ENCODE results near the gene GATAD2B.

The GATAD2B gene

DNA sequence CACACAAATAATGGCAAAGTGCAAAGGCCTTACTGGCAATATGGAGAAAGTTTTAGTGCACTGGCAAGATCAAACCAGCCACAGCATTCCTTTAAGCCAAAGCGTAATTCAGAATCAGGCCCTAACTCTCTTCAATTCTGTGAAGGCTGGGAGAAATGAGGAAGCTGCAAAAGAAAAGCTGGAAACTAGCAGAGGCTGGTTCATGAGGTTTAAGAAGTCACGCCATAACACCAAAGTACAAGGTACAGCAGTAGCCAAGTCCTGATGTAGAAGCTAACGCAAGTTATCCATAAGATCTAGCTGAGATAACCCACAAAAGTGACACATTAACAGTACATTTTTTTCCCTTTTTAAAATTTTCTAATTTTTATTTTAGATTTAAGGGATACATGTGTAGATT lies 90.5 kb downstream of the GATAD2B start:
- TF ChIP-seq ZNF274 (IDR thresholded peaks at IDR 0.05; ENCODE audit: low read depth, low read length) (no peak), YY1 (IDR thresholded peaks at IDR 0.05; ENCODE audit: insufficient read depth, insufficient read length) (no peak), SUZ12 (IDR thresholded peaks at IDR 0.05; ENCODE audit: extremely low read depth, insufficient read depth, insufficient read length) (no peak)
- Histone ChIP-seq H3K9ac (ENCODE audit: insufficient read length, low read depth) (no peak overlapping the region), H3K4me3 (ENCODE audit: insufficient read length, low read depth) (no peak overlapping the region), H3K36me3 (ENCODE audit: insufficient read depth, insufficient read length, low read length) (peaks cover 13% of the 10 kb centered on the region), H3K27me3 (ENCODE audit: insufficient read depth, insufficient read length) (no peaks in the 10 kb centered on the region), H3K4me1 (ENCODE audit: insufficient read depth, insufficient read length) (no peaks in the 10 kb centered on the region), H3K9me3 (ENCODE audit: insufficient read depth, low read length) (no peaks in the 10 kb centered on the region)
- no peak for DNase-seq (ENCODE audit: low read depth, low spot score)

DNA sequence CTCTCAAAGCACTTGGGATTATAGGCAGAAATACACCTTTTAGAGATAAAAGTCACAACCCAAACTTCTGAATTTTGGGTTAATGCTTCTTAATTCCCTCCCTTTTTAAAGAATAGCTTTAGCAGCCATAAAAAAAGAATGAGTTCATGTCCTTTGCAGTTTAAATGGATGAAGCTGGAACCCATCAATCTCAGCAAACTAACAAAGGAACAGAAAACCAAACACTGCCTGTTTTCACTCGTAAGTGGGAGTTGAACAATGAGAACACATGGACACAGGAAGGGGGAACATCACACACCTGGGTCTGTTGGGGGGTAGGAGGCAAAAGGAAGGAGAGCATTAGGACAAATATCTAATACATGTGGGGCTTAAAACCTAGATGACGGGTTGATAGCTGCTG lies 91.7 kb downstream of the GATAD2B start:
- DNase-seq (ENCODE audit: low read depth, low spot score): no peak
- Histone ChIP-seq H3K36me3 (ENCODE audit: insufficient read depth, insufficient read length, low read length) (peaks cover 23% of the 10 kb centered on the region), H3K9me3 (ENCODE audit: insufficient read depth, low read length) (no peaks in the 10 kb centered on the region), H3K4me1 (ENCODE audit: insufficient read depth, insufficient read length) (no peaks in the 10 kb centered on the region), H3K27me3 (ENCODE audit: insufficient read depth, insufficient read length) (no peaks in the 10 kb centered on the region), H3K4me3 (ENCODE audit: insufficient read length, low read depth) (no peak overlapping the region), H3K9ac (ENCODE audit: insufficient read length, low read depth) (no peak overlapping the region)
- TF ChIP-seq YY1 (IDR thresholded peaks at IDR 0.05; ENCODE audit: insufficient read depth, insufficient read length) (no peak), SUZ12 (IDR thresholded peaks at IDR 0.05; ENCODE audit: extremely low read depth, insufficient read depth, insufficient read length) (no peak), ZNF274 (IDR thresholded peaks at IDR 0.05; ENCODE audit: low read depth, low read length) (no peak)

DNA sequence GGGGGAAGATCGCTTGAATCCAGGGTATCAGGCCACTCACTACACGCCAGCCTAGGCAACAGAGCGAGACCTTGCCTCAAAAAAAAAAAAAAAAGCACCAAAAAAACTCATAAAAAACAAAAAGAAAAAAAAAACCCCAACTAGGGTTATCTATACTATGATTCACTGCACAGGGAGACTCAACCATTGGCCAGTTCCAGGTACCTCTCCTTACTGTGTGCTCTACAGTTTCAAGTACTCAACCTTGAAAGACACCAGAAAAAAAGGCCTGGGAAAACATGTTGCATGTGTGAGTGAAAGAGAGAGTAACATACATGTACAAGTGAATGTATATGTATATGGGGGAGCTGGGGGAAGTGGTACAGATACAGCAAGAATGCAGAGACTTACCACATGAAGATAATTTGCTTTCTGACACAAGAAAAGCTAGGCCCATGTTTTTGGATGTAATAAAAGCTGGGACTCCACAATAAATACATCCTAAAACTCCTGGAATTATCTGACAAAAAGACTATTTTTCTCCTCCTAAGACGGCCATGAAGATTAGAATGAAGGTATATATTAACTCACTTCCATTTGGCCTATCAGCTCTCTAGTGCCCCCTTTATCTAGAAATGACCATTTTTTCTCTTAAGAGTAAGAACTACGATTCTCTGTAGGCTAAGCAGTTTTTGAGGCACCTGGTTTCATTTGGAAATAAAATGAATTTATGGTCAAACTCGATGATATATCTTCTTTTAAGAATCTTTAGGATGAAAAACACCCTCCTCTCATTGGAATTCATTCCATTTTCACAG lies 95.4 kb downstream of the GATAD2B start:
- TF ChIP-seq SUZ12 (IDR thresholded peaks at IDR 0.05; ENCODE audit: extremely low read depth, insufficient read depth, insufficient read length) (no peak), ZNF274 (IDR thresholded peaks at IDR 0.05; ENCODE audit: low read depth, low read length) (no peak), YY1 (IDR thresholded peaks at IDR 0.05; ENCODE audit: insufficient read depth, insufficient read length) (no peak)
- no peak for DNase-seq (ENCODE audit: low read depth, low spot score)

DNA sequence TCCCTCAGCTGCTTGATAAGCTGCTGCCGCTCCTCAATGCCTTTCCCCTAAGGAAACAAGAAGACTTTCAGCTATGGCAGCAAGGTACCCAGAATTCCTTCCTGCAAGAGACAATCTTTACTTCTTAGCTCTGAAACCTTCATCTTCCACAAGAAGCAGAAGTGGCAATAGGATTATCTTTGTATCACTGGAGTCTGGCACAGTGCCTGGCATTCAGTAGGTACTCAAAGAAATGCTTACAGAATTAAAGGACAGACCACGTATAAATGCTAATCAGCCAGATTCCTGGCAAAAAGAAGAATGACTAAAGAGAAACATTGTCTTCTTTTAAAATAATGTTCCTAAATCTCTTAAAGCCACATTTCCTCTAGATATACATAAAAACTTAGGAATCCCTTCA lies 103.9 kb downstream of the GATAD2B start:
- no peak for DNase-seq (ENCODE audit: low read depth, low spot score)
- Histone ChIP-seq H3K36me3 (ENCODE audit: insufficient read depth, insufficient read length, low read length) (peaks cover 57% of the 10 kb centered on the region), H3K9ac (ENCODE audit: insufficient read length, low read depth) (no peak overlapping the region), H3K4me1 (ENCODE audit: insufficient read depth, insufficient read length) (no peaks in the 10 kb centered on the region), H3K4me3 (ENCODE audit: insufficient read length, low read depth) (no peak overlapping the region), H3K9me3 (ENCODE audit: insufficient read depth, low read length) (no peaks in the 10 kb centered on the region), H3K27me3 (ENCODE audit: insufficient read depth, insufficient read length) (no peaks in the 10 kb centered on the region)
- no peak for TF ChIP-seq SUZ12 (IDR thresholded peaks at IDR 0.05; ENCODE audit: extremely low read depth, insufficient read depth, insufficient read length)
- no peak for TF ChIP-seq YY1 (IDR thresholded peaks at IDR 0.05; ENCODE audit: insufficient read depth, insufficient read length)
- TF ChIP-seq ZNF274 (IDR thresholded peaks at IDR 0.05; ENCODE audit: low read depth, low read length): no peak

More for the DNA sequence above, 95.4 kb downstream of the GATAD2B start:
- Histone ChIP-seq H3K4me1 (ENCODE audit: insufficient read depth, insufficient read length) (no peaks in the 10 kb centered on the region), H3K9ac (ENCODE audit: insufficient read length, low read depth) (no peak overlapping the region), H3K36me3 (ENCODE audit: insufficient read depth, insufficient read length, low read length) (peaks cover 34% of the 10 kb centered on the region), H3K9me3 (ENCODE audit: insufficient read depth, low read length) (no peaks in the 10 kb centered on the region), H3K4me3 (ENCODE audit: insufficient read length, low read depth) (no peak overlapping the region), H3K27me3 (ENCODE audit: insufficient read depth, insufficient read length) (no peaks in the 10 kb centered on the region)

GRCh38 chr1:153816283-153816889 lies 106.4 kb downstream of the GATAD2B start:
- TF ChIP-seq ZNF274 (IDR thresholded peaks at IDR 0.05; ENCODE audit: low read depth, low read length): no peak
- TF ChIP-seq SUZ12 (IDR thresholded peaks at IDR 0.05; ENCODE audit: extremely low read depth, insufficient read depth, insufficient read length): no peak
- no peak for TF ChIP-seq YY1 (IDR thresholded peaks at IDR 0.05; ENCODE audit: insufficient read depth, insufficient read length)
- H3K4me1 ChIP-seq (ENCODE audit: insufficient read depth, insufficient read length): no peaks in the 10 kb centered on the region
- H3K27me3 ChIP-seq (ENCODE audit: insufficient read depth, insufficient read length): no peaks in the 10 kb centered on the region
- DNase-seq (ENCODE audit: low read depth, low spot score): no peak
- H3K9me3 ChIP-seq (ENCODE audit: insufficient read depth, low read length): no peaks in the 10 kb centered on the region
- no peak overlapping the region for H3K4me3 ChIP-seq (ENCODE audit: insufficient read length, low read depth)
- peaks cover 76% of the 10 kb centered on the region for H3K36me3 ChIP-seq (ENCODE audit: insufficient read depth, insufficient read length, low read length)
- no peak overlapping the region for H3K9ac ChIP-seq (ENCODE audit: insufficient read length, low read depth)

DNA sequence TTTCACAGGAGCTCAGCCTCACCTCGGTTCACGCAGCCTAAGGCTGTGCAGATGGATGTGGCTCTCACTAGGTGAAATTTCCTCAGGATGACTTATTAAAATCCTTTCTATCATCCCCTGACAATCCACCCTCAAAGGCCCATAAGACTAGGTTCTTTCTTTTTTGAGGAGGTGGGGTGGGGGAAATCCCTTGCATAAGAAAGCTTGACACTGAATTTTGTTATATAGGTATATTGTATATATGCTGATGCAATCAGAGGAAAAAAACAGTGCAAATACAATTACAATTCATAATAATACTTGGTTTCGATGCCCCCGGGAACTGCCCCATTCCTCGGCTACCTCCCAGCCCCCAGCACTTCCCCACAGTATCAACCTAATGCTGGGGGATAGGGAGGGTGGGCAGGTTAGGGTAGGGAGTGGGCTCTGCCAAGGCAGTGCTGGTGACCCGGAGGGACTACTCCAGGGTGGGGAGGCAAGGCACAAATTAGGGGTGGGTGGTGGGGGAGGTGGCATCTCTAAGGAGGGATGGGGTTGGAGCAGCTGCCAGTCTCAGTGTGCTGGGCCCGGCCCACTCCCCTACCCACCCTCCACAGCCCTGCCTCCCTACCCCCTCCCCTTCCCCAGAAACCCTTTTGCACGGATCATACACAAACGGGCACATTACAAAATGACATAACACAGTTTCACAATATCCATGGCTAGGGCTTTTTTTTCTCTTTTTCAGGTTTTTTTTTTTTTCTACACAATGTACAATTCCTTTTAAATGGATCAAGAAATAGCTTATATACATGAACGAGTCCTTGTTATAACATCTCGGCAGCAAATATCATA lies 116.7 kb downstream of the GATAD2B start:
- Histone ChIP-seq H3K4me1 (ENCODE audit: insufficient read depth, insufficient read length) (peaks cover 5% of the 10 kb centered on the region), H3K4me3 (ENCODE audit: insufficient read length, low read depth) (no peak overlapping the region), H3K9me3 (ENCODE audit: insufficient read depth, low read length) (no peaks in the 10 kb centered on the region), H3K9ac (ENCODE audit: insufficient read length, low read depth) (no peak overlapping the region), H3K36me3 (ENCODE audit: insufficient read depth, insufficient read length, low read length) (peaks cover 55% of the 10 kb centered on the region), H3K27me3 (ENCODE audit: insufficient read depth, insufficient read length) (no peaks in the 10 kb centered on the region)
- DNase-seq (ENCODE audit: low read depth, low spot score): no peak
- no peak for TF ChIP-seq SUZ12 (IDR thresholded peaks at IDR 0.05; ENCODE audit: extremely low read depth, insufficient read depth, insufficient read length)
- TF ChIP-seq YY1 (IDR thresholded peaks at IDR 0.05; ENCODE audit: insufficient read depth, insufficient read length): no peak
- no peak for TF ChIP-seq ZNF274 (IDR thresholded peaks at IDR 0.05; ENCODE audit: low read depth, low read length)

Measured in NT2/D1 (cell line).